SIG-M5 treated with dmso at 0.1 percent for 504 hours (cell line): ENCODE data around the gene TBC1D14.

Experiments used
- DNase-seq: peaks from one replicate; lab custom pipeline; 2025; ENCODE audit not compliant: unreplicated experiment; lab: John Stamatoyannopoulos, UW

Gene TBC1D14, protein sequence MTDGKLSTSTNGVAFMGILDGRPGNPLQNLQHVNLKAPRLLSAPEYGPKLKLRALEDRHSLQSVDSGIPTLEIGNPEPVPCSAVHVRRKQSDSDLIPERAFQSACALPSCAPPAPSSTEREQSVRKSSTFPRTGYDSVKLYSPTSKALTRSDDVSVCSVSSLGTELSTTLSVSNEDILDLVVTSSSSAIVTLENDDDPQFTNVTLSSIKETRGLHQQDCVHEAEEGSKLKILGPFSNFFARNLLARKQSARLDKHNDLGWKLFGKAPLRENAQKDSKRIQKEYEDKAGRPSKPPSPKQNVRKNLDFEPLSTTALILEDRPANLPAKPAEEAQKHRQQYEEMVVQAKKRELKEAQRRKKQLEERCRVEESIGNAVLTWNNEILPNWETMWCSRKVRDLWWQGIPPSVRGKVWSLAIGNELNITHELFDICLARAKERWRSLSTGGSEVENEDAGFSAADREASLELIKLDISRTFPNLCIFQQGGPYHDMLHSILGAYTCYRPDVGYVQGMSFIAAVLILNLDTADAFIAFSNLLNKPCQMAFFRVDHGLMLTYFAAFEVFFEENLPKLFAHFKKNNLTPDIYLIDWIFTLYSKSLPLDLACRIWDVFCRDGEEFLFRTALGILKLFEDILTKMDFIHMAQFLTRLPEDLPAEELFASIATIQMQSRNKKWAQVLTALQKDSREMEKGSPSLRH

DNA sequence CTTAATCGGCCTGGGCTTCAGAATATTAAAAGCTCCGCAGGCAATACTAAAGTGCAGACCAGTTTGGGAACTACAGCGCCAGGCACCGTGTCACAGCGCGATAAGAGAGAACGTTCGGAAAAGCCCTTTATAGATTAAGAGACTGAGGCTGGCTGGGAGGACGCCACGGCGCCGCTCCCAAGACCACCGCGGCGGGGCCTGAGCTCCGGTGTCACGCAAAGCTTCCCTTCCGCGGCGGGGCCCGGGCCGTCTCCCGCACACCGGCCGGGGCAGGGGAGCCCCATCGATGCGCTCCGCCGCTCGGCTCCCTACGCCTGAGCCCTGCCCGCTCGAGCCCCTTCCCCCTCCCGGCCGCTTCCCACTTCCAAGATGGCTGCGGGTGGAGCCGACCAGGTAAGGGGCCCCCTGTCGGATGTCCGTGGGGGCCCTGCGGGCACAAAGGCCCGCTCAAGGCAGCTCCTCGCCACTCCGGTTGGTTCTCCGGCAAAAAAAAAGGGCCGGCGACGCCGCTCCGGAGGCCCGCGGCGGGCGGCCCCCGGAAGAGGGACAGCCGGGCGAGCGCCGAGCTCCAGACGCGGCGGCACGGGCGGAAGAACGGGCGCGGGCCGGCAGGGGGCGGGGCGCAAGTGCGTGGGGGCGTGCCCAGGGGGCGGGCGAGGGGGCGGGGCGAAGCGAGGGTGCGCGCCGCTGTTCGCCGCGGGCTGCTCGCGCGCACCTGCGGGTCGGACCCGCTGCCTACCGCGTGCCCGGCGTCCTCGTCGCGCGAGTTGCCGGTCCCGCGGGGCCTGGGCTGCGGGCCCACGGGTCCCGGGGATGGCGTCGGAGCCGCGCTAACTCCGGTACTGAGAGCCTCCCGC lies at the start of gene TBC1D14:
Gene TBC1D14 (plus strand): TSS at position 714 of the 857 bp plus-strand sequence. CDS start 13,564 bp downstream, outside the sequence.
- peak; percentile 72 for DNase-seq

DNA sequence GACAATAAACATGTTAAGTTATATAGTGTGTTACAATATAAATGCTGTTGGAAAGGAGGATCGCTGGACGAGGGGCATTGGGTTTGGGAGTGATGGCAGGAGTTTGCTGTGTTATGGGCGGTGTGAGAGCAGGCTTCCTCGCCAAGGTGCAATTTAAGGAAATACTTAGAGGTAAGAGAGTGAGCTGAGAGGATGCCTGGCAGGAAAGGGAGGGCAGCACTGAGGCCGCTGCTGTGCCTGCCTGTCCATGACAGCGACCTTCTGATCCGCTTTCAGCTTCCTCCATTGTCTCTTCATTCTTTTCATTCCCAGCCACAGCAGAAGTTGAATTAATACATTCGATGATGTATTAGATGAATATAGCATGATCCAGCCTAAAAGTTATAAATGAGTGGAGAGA lies 41.2 kb upstream of the TBC1D14 start:
- DNase-seq = no peak

DNA sequence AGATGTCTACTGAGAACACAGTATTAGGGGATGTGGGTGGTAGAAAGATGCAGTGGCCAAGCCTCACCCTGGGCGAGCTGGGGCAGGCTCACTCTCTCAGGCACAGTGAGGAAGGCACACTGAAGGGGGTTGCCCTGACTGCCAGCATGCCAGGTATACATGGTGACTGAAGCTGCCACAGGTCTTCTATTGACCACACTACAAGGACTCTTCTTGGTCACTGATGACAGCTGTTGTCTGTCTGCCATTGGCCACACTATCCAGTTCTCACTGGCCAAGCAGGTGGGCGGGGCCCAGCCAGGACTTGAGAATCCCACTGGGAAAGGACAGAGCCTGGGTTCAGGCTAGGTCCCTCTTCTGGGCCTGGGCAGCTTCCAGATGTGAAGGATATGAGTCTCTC lies 39.7 kb upstream of the TBC1D14 start:
- DNase-seq = no peak

DNA sequence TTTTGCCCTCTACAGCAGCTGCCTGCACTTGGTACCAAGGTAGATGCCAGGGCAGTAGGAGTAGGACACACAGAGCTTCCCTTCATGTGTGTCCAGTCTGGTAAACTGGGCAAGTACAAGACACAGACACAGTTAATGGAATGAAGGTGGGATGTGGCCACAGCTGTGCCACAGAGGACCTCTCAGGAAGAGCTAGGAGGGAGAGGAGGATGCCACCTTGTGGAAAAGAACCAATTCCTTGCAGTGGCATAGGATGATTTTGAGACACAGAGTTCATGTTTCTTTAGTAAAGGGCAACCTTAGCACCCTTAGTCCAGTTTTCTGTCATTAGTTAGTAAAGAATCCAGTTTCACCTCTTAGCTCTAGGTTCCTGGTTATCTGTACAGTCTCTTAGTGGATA lies 36.3 kb upstream of the TBC1D14 start:
- no peak for DNase-seq

DNA sequence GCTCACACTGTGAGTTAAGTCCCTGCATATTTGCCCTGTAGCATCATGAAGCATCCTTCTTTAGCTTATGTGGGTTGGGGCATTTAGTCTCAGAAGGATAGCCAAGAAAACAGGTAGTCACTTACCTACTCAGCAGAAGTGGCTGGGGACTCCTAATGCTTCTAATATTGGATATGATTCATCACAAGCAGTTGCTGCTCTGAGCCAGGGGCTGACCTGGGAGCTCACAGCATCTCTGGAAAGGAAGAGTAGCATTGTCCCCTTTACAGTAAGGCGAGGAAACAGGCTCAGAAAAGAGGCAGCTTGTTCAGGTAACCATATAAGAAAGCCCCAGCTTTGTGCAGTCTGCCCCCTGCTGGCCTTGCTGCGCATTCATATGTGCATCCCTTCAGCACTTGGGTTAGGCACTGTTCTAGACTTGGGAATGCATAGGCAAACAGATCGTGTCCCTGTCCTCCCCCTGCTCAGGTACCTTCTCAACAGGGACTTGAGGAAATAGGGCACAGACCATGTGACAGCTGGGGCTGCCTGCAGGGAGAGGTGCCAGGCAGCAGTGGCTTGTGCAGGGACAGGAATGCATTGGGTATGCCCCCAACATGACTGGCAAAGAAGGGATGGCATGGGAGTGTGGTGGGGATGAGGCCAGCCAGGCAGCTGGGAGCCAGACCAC lies 35.7 kb upstream of the TBC1D14 start:
- peak; percentile 31 for DNase-seq

DNA sequence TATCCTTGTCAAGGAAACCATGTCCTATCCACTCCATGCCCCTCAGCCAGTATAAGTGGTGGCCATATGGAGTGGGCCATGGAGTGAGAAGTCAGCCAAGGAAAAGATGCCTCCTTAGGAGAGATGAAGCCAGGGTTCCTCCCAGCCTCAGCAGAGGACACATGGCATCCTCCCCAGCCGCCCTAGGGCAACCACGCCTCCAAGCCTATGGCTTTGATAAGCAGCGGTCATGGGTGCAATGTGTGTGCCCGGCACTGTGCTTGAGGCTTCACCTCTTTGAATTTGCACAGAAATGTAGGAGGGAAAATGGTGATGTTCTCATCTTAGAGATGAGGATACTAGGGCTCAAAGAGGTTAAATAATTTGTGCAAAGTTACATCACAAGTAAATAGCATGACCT lies 34.6 kb upstream of the TBC1D14 start:
- no peak for DNase-seq

DNA sequence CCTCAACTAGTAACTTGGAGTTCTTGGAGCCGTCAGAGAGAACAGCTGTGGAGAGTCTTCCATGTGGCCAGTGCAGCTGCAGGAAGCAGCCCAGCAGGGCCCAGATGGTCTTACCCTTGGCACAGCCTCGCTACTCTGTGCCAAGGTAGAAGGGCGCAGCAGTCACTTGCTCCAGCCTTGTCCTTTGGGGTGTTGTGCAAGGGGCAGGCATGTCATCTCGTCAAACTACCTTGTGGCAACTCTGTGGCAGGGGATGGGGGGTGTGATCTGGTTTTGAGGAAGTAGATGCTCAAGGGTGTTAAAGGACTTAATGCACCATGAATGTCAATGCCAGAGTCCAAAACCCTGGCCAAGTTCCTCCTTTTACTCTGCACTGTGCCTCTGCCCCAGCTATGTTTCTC lies 34.2 kb upstream of the TBC1D14 start:
- DNase-seq = peak; percentile 97

DNA sequence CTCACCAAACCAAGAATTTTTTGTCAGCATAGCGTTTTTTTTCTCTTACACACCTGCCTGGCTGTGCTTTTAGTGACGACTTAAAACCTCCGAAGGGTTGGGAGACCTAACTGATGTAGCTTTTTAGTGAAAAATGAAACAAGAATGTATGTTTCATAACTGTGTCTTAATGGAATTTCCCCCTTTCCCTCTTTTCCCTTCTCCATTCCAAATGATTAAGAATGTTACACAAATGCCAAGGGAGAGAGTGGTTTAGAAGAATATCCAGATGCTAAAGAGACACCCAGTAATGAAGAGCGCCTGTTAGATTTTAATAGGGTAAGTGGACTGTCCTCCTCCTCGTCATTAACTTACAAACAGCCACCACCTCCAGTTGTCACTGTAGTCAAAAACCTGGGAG lies 33.2 kb upstream of the TBC1D14 start:
- no peak for DNase-seq

DNA sequence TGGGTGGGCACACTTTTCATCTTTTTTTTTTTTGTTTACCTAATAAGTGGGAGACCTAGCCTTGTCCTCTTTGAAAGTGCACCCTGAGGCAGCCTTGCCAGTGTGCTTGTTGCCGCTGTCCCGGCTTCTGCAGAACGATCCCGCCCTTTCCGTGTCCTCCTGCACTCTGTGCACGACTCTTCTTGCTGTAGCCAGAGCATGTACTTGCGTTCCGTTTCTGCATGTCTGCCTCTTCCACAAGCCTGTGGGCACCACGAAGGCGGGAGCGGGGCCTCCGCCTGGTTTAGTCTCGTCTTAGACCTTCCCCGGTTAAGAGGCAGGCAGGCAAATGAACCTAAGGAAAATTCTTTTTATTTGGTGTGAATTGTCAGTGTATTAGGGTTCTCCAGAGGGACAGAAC lies 32.6 kb upstream of the TBC1D14 start:
- DNase-seq = no peak

DNA sequence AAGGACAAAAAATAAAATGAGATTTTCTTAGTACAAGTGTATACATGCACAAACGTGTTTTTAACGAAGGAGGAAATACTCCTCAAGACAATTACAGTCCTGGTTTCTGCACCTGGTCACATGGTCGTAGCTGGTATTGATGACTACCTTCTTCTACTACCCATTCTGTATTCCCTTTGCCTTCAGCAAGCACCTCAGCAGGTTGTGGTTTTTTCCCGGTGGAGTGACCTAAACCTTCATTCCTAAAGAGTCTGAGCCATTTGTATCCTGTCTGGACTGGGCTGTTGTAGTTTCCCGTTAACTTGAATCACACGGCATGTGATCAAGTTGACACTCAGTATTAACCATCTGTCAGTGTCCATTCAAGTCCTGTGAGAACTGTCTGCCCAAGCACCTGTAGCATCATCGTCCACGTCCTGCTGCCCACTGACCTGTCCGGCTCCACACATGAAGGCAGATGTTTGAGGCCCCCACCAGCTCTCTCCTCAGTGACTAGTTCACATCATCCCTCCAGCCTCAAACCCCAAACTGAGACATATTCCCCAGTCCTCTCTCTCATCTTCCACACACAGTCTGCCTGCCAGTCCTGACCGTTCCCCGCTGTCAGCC lies 31.1 kb upstream of the TBC1D14 start:
- DNase-seq = no peak

DNA sequence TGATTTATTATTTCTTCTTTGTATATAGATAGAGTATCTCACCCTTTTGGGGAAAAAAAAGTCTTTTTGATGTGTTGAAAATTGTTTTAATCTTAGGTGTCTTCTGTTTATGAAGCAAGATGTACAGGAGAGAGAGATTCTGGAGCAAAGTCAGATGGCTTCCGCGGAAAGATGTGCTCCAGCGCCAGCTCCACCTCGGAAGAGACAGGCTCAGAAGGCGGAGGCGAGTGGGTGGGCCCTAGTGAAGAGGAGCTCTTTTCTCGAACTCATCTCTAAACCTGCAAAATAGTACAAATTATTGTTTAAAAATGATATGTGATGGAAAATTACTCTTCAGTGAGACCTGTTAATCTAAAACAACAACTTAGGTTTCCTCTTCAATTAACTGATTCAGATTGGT lies 28.9 kb upstream of the TBC1D14 start:
- DNase-seq = no peak

DNA sequence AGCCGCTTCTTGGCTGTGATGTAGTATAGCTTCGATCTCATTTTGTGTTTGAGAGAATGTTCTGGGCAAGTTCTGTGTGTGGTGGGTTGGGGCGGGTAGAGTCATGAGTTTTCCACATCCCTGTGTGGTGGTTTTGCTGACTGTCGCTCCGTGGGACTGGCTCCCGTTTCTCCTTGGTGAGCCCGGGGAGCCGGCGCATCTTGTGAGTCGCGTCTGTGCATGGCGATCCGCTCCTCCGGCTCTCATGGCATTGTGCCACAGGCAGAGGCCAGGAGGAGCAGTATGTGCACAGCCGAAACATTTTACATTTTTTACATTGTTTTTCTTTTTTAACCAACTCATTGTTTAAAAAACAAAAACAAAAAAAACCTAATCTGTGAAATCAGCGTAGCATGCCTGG lies 27.7 kb upstream of the TBC1D14 start:
- no peak for DNase-seq

DNA sequence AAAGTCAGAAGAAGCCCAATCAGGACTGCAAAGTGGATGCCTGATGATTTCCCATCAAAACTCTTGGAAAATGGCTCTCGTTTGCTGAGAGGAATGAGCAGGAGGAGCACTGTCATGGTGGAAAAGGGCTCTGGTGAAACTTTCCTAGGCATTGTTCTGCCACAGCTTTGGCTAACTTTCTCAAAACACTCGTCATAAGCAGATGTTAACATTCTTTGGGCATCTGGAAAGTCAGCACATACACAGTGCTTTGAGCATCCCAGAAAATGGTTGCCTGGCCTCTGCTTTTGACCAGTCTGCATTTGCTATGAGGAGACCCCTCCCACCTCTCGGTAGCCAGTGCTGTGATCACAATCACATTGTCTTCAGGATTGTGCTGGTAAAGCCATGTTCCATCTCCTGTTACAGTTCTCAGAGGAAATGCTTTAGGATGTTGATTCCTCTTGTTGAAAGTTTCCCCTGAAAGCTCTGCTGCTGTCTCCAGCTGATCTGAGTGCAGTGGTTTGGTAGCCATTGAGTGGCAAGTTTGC lies 25.2 kb upstream of the TBC1D14 start:
- no peak for DNase-seq

DNA sequence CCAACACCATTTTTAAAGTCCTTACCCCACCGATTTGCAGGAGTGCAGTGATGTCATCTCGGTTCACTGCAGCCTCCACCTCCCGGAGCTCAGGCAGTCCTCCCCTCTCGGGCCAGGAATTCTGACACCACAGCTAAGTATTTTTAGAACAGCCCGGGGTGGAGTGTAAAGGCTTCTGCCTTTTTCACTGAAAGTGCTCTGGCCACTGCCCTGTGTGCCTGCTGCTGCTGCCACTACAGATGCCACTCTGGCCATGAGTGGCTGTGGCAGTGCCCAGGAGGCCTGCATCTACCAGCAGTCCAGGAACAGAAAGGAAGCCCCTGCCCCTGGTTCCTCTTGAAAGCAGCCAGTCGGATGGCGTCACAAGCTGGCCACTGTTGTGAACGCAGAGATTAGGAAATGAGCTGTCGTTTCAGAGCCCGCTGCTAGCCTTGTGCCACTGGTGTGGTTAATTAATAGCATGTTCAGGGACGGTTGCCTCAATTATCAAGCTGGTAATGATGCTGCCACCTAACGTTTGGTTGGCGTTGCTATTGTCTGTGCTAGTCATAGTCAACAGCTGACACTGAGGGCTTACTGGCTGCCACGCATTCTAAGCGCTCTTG lies 23.6 kb upstream of the TBC1D14 start:
- peak; percentile 83 for DNase-seq

DNA sequence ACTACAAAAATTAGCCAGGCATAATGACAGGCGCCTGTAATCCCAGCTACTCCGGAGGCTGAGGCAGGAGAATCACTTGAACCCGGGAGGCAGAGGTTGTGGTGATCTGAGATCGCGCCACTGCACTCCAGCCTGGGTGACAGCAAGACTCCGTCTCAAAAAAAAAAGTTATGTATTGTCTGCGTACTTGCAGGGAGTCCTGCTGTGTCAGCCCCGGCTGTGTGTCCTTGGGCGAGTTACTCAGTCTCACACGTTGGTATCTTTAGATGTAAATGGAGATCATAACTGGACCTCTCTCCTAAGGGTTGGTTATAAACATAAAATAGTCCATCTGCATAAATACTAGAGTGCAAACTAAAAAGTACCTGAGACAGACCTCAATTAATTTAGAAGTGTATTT lies 22.7 kb upstream of the TBC1D14 start:
- DNase-seq = no peak

DNA sequence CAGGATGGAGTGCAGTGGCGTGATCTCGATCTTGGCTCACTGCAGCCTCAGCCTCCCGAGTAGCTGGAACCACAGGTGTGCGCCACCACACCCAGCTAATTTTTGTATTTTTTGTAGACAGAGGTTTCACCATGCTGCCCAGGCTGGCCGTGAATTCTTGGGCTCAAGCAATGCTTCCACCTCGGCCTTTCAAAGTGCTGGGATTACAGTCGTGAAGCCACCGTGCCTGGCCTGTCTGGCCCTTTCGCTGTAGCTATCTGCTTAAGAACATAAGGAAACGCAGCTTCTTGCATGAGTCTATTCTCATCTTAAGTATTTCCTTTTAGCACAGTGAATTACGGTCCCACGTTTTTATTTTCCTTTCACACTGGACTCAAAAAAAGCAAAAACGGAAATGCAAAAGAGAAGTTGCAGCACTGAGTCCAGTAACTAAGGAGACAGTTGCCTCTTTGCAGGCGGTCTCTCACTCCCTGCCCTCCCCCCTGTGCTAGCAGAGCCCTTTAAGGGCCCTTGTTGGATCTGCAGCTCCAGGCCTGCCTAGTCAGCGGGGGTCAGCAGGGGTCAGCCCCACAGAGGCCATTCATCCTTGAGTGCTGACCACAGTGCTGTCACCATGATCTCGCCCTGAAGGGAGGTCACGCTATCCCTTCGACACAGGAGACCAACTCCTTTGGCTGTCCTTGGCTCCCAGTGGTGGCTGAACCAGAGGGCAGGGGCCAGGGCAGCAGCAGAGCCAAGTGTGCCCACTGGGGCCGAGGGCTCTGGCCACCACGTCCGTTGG lies 21.8 kb upstream of the TBC1D14 start:
- peak; percentile 80 for DNase-seq

DNA sequence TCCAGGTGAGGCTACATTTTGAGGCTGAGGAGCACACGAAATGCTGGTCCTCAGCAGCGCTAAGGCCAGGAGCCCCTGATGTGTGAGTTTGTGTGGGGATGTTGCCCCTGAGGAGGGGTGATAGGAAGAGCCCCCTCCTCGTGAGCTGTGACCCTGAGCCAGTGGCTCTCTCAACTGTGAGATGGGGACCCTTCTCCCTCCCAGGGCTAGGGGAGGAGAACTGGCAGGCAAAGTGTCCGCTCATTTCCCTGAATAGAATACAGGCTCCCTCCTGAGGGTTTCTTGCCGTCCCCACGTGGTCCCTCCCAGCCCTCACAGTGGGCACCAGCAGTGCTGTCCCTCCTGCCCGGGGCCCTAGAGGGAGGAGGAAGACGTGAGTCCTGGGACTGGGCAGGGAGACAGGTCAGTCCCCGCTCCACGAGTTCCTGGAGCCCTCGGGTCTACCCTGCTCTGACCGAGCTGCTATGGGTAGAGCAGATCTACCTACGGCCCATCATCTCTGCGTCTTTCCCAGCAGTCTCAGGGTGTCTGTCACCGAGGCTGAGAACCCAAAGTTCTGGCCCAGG lies 21.0 kb upstream of the TBC1D14 start:
- no peak for DNase-seq

DNA sequence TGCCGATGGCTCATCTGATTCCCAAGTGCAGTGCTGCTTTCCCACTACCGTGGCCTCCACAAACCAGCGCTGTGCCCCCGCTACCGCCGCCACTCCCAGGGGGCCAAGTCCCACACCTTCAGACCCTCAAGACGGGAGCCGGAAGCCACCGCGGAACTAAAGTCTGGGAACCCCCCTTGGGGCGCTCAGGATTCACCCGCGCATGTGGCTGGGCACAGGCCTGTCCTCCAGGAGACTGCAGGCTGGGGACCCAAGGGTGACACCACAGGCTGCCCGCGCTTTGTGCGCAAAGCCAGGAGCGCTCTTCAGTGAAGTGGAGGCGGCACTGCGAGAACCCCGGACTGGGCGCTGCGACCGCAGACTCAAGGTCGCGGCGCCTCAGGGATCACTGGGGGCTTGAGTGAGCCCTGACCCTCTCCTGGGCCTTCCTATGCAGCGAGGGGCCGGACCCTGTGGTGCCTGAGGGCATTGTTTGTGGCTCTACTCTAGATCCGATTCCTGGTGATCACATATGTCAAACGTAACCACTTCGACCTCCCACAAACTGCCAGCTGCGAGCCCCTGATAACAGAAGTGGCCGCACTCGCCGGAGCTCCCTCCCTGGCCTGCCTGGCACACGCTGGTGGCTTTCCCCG lies 20.4 kb upstream of the TBC1D14 start:
- no peak for DNase-seq
